B cell (primary cell): ENCODE results near the gene KPNA6. TPM values are rescaled to one million over a fixed set of nuclear protein-coding genes. Genes with fewer than 3 reads are reported as not detected.

Experiments used
- polyA plus RNA-seq: library from polyadenylated mRNA; depleted of rRNA; stranded (reverse); fragments of >200 nt; gene quantifications from 2 replicates; pipeline ENCODE4 v1.2.3, GENCODE V29; 2012
- small RNA-seq: library from RNA; depleted of rRNA; stranded (forward); fragments of <200 nt; gene quantifications from one replicate; pipeline ENCODE3, GENCODE V24; 2012; ENCODE audit warnings: low replicate concordance, low read depth; ENCODE audit not compliant: insufficient read length
- total RNA-seq, 2 donors: library from RNA; stranded (reverse); fragments of 120-200 nt in 1 of 2; gene quantifications; 1 replicate in 1 of 2; 2 replicates in 1 of 2; pipeline versions ENCODE4 v1.2.3 to v1.2.4, GENCODE V29; 2013 to 2022

The KPNA6 gene
- total and polyA plus RNA-seq, 2 donors (not counting 1 experiment from before 2014, with no cell fraction given), result 14.0 to 49.9 TPM

Small RNA genes lying within 50 kb of the gene (small RNA-seq; reads per million reads assigned to genes)
- not detected for gene MIR5585
- not detected for gene RF00017

Other genes with a start within 250 kb of the KPNA6 start
- 184 and 193 TPM in 2 replicates for gene PTP4A2, start 169.7 kb upstream of the KPNA6 start, total RNA-seq
- 78.2 and 94.4 TPM in 2 replicates for gene PTP4A2, start 169.7 kb upstream of the KPNA6 start, polyA plus RNA-seq
- 99.0 and 101 TPM in 2 replicates for gene KHDRBS1, start 94.2 kb upstream of the KPNA6 start, total RNA-seq
- 35.7 and 50.3 TPM in 2 replicates for gene KHDRBS1, start 94.2 kb upstream of the KPNA6 start, polyA plus RNA-seq
- 28.8 and 30.9 TPM in 2 replicates for gene TMEM39B, start 35.1 kb upstream of the KPNA6 start, total RNA-seq
- gene TMEM39B, start 35.1 kb upstream of the KPNA6 start, polyA plus RNA-seq, result 31.0 and 32.3 TPM in 2 replicates
- 38.3 and 38.4 TPM in 2 replicates for gene TXLNA, start 71.6 kb downstream of the KPNA6 start, total RNA-seq
- 16.9 and 23.0 TPM in 2 replicates for gene TXLNA, start 71.6 kb downstream of the KPNA6 start, polyA plus RNA-seq
- gene CCDC28B, start 92.5 kb downstream of the KPNA6 start, total RNA-seq, result 7.8 and 10.2 TPM in 2 replicates
- gene CCDC28B, start 92.5 kb downstream of the KPNA6 start, polyA plus RNA-seq, result 7.1 and 8.0 TPM in 2 replicates
- 2.0 and 2.1 TPM in 2 replicates for gene IQCC, start 97.6 kb downstream of the KPNA6 start, total RNA-seq
- 1.6 and 2.0 TPM in 2 replicates for gene IQCC, start 97.6 kb downstream of the KPNA6 start, polyA plus RNA-seq
- gene DCDC2B, start 101.0 kb downstream of the KPNA6 start, total RNA-seq, result not detected in 2 replicates
- not detected in 2 replicates for gene DCDC2B, start 101.0 kb downstream of the KPNA6 start, polyA plus RNA-seq
- gene TMEM234, start 114.3 kb downstream of the KPNA6 start, total RNA-seq, result 50.4 and 60.8 TPM in 2 replicates
- 22.0 and 22.3 TPM in 2 replicates for gene TMEM234, start 114.3 kb downstream of the KPNA6 start, polyA plus RNA-seq
- gene EIF3I, start 114.4 kb downstream of the KPNA6 start, total RNA-seq, result 87.0 and 91.0 TPM in 2 replicates
- 130 and 153 TPM in 2 replicates for gene EIF3I, start 114.4 kb downstream of the KPNA6 start, polyA plus RNA-seq
- gene FAM167B, start 139.2 kb downstream of the KPNA6 start, total RNA-seq, result 4.1 and 5.4 TPM in 2 replicates
- gene FAM167B, start 139.2 kb downstream of the KPNA6 start, polyA plus RNA-seq, result 1.1 and 1.8 TPM in 2 replicates
- gene LCK, start 143.2 kb downstream of the KPNA6 start, total RNA-seq, result 20.1 and 22.3 TPM in 2 replicates
- gene LCK, start 143.2 kb downstream of the KPNA6 start, polyA plus RNA-seq, result 23.8 and 35.2 TPM in 2 replicates
- 200 and 205 TPM in 2 replicates for gene HDAC1, start 184.0 kb downstream of the KPNA6 start, total RNA-seq
- 170 and 184 TPM in 2 replicates for gene HDAC1, start 184.0 kb downstream of the KPNA6 start, polyA plus RNA-seq
- 73.2 and 77.6 TPM in 2 replicates for gene MARCKSL1, start 228.2 kb downstream of the KPNA6 start, total RNA-seq
- 106 and 109 TPM in 2 replicates for gene MARCKSL1, start 228.2 kb downstream of the KPNA6 start, polyA plus RNA-seq